Skeletal muscle tissue (tissue), 4 donors: Measurements from ENCODE around the gene ROBO1. TPM values are rescaled to one million over a fixed set of nuclear protein-coding genes. Genes with fewer than 3 reads are reported as not detected.

ENCODE experiments used
- H3K27ac ChIP-seq: one replicate; pipeline ENCODE4 v1.7.0; 2013; ENCODE audit warnings: mild to moderate bottlenecking, low read depth, low read length, inconsistent platforms
- H3K27me3 ChIP-seq, 3 donors: one replicate each; pipeline ENCODE4 v1.7.0; 2013; ENCODE audit warnings: low read length in 3 of 3; ENCODE audit not compliant: control insufficient read depth in 3 of 3, insufficient read depth in 3 of 3
- H3K36me3 ChIP-seq, 3 donors: one replicate each; pipeline ENCODE4 v1.7.0; 2013; ENCODE audit warnings: low read length in 3 of 3; ENCODE audit not compliant: control insufficient read depth in 3 of 3, insufficient read depth in 3 of 3
- H3K4me1 ChIP-seq, 3 donors: one replicate each; pipeline ENCODE4 v1.7.0; 2013; ENCODE audit warnings: low read length in 3 of 3, mild to moderate bottlenecking in 3 of 3; ENCODE audit not compliant: control insufficient read depth in 3 of 3, insufficient read depth in 3 of 3
- H3K4me3 ChIP-seq, 3 donors: one replicate each; pipeline ENCODE4 v1.7.0; 2013; ENCODE audit warnings: low read length in 3 of 3
- H3K9ac ChIP-seq, 3 donors: one replicate each; pipeline ENCODE4 v1.7.0; 2013; ENCODE audit warnings: low read length in 3 of 3, mild to moderate bottlenecking in 3 of 3, moderate library complexity in 2 of 3, low read depth in 1 of 3
- H3K9me3 ChIP-seq, 3 donors: one replicate each; pipeline ENCODE4 v1.7.0; 2013; ENCODE audit warnings: low read length in 3 of 3; ENCODE audit not compliant: control insufficient read depth in 3 of 3
- total RNA-seq: library from RNA; depleted of rRNA; stranded (reverse); fragments of >200 nt; gene quantifications from one replicate; pipeline ENCODE4 v1.2.3, GENCODE V29; 2014
- donor health status: Osteomylitis.

Gene ROBO1
- total RNA-seq, 1 donor from 2014 or later = 20.4 TPM

- H3K36me3 ChIP-seq = no peaks in the 10 kb centered on the region
- peaks cover 0 to 3% (median 0%) of the 10 kb centered on the region in 3 donors for H3K4me1 ChIP-seq
- no peak overlapping the region for H3K27ac ChIP-seq
- no peak overlapping the region for H3K9ac ChIP-seq
- H3K9me3 ChIP-seq = no peaks in the 10 kb centered on the region
- no peaks in the 10 kb centered on the region for H3K27me3 ChIP-seq
- no peak overlapping the region for H3K4me3 ChIP-seq
These were observed 848.6 kb downstream of the ROBO1 start for GRCh38 chr3:78919021-78919755.

DNA sequence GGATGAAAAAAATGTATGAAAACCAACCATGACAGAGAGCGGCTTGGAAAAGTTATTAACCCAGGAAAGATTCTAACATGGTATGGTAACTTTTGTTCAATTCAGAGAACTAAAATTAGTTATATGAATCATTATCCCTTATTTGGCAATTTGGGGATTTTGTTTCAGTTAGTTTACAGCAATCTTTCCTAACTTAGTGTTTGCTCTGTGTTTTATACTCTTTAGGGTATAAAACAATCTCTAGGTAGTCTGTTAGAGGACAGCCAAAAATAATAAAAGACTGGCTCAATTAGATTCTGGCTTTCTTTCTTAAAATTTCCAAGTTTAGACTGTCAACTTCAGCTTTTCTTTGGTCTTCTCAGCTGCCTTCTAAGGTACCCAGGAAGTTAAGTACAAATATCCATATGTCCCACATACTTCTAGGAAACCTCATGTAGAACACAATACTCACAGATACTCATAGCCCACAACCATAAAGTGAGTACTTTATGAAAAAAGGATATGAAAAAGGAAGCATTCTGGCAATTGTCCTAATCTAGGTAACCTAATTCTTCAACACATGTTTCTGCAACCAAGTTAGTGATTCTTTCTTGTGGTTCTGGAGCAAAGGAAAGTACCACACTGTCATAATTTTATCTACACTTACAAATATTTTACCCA, 849.3 kb downstream of the ROBO1 start:
- Histone ChIP-seq H3K27me3 (no peaks in the 10 kb centered on the region), H3K4me1 (peaks cover 0 to 3% (median 0%) of the 10 kb centered on the region in 3 donors), H3K9ac (no peak overlapping the region), H3K9me3 (no peaks in the 10 kb centered on the region), H3K27ac (no peak overlapping the region), H3K4me3 (no peak overlapping the region), H3K36me3 (no peaks in the 10 kb centered on the region)

GRCh38 chr3:78917536-78917935, 850.3 kb downstream of the ROBO1 start:
- Histone ChIP-seq H3K4me1 (peaks cover 0 to 3% (median 0%) of the 10 kb centered on the region in 3 donors), H3K27me3 (no peaks in the 10 kb centered on the region), H3K27ac (no peak overlapping the region), H3K9me3 (no peaks in the 10 kb centered on the region), H3K4me3 (no peak overlapping the region), H3K36me3 (no peaks in the 10 kb centered on the region), H3K9ac (no peak overlapping the region)

- no peaks in the 10 kb centered on the region for H3K9me3 ChIP-seq
- H3K9ac ChIP-seq = no peak overlapping the region
- H3K36me3 ChIP-seq = no peaks in the 10 kb centered on the region
- no peaks in the 10 kb centered on the region for H3K4me1 ChIP-seq
- H3K4me3 ChIP-seq = no peak overlapping the region
- no peaks in the 10 kb centered on the region for H3K27me3 ChIP-seq
- H3K27ac ChIP-seq = no peak overlapping the region
These were observed 854.1 kb downstream of the ROBO1 start for GRCh38 chr3:78913711-78914110.

DNA sequence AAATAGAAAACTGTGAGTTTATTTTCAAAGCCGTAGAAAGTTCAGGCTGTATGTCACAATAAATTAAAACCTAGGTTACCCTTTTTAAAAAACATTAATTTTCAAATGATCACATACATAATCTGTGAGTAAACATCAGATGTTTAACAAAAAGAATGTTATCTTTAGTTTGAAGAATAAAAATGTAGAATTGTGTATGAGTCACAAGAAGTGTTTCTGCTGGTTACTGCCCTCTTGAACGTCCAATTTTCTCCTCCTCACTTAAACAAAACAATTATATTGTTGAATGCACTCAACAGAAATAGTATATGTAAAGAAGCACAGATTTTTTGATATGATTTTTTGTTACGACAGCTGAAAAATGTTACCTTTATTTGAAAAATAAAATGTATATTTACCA, 855.1 kb downstream of the ROBO1 start:
- Histone ChIP-seq H3K27ac (no peak overlapping the region), H3K9me3 (no peaks in the 10 kb centered on the region), H3K27me3 (no peaks in the 10 kb centered on the region), H3K4me3 (no peak overlapping the region), H3K36me3 (no peaks in the 10 kb centered on the region), H3K4me1 (no peaks in the 10 kb centered on the region), H3K9ac (no peak overlapping the region)

GRCh38 chr3:78912259-78912658, 855.5 kb downstream of the ROBO1 start:
- no peaks in the 10 kb centered on the region for H3K36me3 ChIP-seq
- H3K27me3 ChIP-seq = no peaks in the 10 kb centered on the region
- H3K9ac ChIP-seq = no peak overlapping the region
- no peak overlapping the region for H3K4me3 ChIP-seq
- no peaks in the 10 kb centered on the region for H3K4me1 ChIP-seq
- H3K9me3 ChIP-seq = no peaks in the 10 kb centered on the region
- no peak overlapping the region for H3K27ac ChIP-seq

DNA sequence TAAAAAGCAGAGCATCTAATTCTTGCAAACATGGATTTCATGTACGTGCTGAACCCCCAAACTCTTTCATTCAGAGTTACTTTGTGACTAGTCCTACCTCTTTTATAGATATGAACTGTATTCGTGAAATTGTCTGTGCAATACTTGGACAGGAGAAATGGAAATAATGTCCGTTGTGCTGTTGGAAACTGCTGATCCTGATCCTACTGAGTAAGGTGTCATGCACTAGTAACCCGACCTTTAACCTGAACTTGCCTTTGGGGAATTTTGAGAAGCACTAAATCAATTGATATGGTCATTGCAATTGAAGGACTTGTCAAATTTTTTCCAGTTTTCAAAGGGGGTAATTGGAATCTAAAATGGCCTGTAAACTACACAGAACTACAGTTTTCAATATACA, 856.4 kb downstream of the ROBO1 start:
- no peaks in the 10 kb centered on the region for H3K27me3 ChIP-seq
- no peaks in the 10 kb centered on the region for H3K36me3 ChIP-seq
- H3K4me1 ChIP-seq = no peaks in the 10 kb centered on the region
- H3K4me3 ChIP-seq = no peak overlapping the region
- H3K9ac ChIP-seq = no peak overlapping the region
- H3K9me3 ChIP-seq = no peaks in the 10 kb centered on the region
- no peak overlapping the region for H3K27ac ChIP-seq

GRCh38 chr3:78908236-78908635, 859.6 kb downstream of the ROBO1 start:
- Histone ChIP-seq H3K9ac (no peak overlapping the region), H3K27ac (no peak overlapping the region), H3K27me3 (no peaks in the 10 kb centered on the region), H3K9me3 (no peaks in the 10 kb centered on the region), H3K4me3 (no peak overlapping the region), H3K36me3 (no peaks in the 10 kb centered on the region), H3K4me1 (no peaks in the 10 kb centered on the region)

- no peak overlapping the region for H3K9ac ChIP-seq
- no peaks in the 10 kb centered on the region for H3K4me1 ChIP-seq
- no peak overlapping the region for H3K4me3 ChIP-seq
- no peaks in the 10 kb centered on the region for H3K9me3 ChIP-seq
- H3K36me3 ChIP-seq = no peaks in the 10 kb centered on the region
- H3K27ac ChIP-seq = no peak overlapping the region
- H3K27me3 ChIP-seq = no peaks in the 10 kb centered on the region
These were observed 860.4 kb downstream of the ROBO1 start for GRCh38 chr3:78907367-78907766.

GRCh38 chr3:78906930-78907329, 860.9 kb downstream of the ROBO1 start:
- no peaks in the 10 kb centered on the region for H3K9me3 ChIP-seq
- no peaks in the 10 kb centered on the region for H3K4me1 ChIP-seq
- no peak overlapping the region for H3K4me3 ChIP-seq
- no peaks in the 10 kb centered on the region for H3K27me3 ChIP-seq
- no peaks in the 10 kb centered on the region for H3K36me3 ChIP-seq
- no peak overlapping the region for H3K9ac ChIP-seq
- no peak overlapping the region for H3K27ac ChIP-seq
